SK-N-DZ (cell line): Measurements from ENCODE around the gene AFF1.
"Not testable (repeated sequence)": the region's sequence is repeated elsewhere in the genome, so short reads cannot be mapped to it uniquely, and the experiment has no call there.

ENCODE experiments used
- DNase-seq: peaks from one replicate; pipeline ENCODE4 v3.0.0-alpha.2; 2015; ENCODE audit warnings: low spot score

AFF1 gene

DNA sequence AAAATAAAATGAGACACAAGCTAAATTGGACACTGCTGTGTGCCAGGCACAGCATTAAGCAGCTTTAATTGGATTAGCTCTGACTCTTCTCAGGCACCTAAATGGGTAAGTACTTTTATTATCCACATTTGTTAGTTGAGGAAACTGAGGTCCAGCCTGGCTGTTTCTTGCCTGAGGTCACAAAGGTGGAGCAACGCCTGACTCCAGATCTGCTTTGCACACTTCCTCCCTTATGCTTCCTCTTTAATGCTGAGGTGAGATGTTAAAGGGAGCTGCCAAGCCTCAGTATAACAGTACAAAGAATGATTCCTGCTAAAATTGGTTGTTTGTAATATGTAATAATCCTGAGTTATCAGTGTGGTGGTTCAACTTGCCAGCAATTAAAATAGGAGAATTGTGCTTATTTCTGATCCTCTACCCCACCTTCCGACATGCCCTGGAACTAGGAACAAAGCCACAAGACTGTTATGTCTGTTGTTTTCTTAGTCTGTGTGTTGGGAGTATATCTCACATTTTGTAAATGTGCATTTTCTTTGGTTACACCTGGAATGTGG lies 74.4 kb downstream of the AFF1 start:
- no peak for DNase-seq

DNA sequence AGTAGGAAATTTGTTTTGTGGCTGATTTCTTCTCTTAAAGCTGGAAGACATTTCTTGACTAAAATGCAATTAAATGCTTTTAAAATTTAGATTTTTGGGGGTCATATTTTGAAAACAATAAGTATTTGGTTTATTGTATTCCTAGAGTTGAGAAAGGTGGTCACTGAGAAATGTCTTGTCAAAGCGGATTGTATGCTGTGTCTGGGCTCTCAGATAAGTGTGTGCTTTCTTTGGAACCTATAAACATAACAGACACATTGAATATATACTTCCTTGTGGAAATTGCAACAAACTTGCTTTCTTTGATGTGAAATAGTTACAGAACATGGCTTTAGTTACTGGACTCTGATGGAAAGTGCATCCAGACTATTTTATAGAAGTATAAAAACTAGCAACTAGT lies 75.4 kb downstream of the AFF1 start:
- no peak for DNase-seq

DNA sequence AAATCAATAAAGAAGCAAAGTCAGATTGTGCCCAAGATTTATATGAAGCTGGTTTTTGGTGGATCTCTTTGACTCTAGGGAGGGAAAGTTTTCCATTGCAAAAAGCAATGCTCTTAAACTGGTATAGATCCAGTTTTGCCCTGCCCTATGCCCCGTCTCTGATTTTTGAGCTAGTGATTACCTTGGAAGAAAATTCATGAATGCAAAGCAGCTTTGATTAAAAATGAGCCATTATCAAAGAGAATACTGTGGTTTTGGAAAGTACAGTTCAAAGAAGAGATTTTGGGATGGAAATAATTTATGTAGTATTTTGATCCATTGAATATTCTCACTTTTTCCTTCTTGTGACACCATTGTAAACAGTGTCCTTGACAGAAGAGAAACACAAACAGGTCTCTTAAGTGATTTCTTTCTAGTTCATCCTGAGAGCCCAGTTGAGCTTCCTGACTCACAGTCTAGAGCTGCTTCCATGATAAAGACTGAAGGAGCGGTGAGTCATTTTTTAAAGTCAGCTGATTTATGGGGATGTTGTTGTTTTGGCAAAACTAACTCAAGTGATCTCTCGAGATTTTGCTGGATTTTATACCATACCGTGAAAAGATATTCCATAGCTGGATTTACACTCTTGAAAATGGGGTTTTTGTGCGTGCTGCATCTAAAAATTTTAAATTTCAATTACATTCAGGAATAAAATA lies 76.7 kb downstream of the AFF1 start:
- DNase-seq = no peak

DNA sequence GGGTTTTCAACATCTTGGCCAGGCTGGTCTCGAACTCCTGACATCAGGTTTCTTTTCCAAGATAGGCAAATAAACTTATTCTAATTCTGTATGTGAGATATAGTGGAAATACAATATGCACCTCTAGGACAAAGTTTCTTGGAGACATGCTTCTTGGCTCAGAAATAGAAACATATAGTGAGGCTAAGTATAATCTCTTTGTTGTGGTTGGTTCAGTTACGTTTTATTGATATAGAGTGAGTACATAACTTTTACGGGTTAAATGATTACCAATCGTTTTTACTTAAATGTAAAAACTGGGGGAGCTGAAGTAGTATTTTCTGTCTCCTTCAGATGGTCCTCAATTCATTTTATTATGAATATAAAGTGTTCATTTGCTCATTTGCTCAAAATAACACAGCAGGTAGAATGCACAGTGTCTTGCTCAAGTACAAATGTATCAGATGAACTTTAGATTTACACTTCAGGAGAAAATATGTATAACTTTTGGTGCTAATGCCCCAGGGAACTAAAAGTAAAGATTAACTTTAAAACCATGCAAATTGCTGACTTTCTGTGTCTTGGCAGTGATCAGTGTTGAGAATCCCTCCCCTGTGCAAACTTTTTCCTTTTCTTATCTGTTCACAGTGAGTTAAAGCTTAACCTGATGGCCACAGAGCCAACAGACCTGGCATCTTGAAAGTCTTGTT lies 77.6 kb downstream of the AFF1 start:
- DNase-seq = no peak

DNA sequence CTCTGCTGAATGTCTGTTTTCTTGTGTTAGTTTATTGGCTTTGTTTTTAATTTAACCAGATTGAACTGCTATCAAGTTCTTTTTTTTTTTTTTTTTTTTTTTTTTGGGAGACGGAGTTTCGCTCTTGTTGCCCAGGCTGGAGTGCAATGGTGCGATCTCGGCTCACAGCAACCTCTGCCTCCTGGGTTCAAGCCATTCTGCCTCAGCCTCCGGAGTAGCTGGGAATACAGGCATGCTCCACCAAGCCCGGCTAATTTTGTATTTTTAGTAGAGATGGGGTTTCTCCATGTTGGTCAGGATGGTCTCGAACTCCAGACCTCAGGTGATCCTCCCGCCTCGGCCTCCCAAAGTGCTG lies 78.1 kb downstream of the AFF1 start:
- not testable (repeated sequence) for DNase-seq

DNA sequence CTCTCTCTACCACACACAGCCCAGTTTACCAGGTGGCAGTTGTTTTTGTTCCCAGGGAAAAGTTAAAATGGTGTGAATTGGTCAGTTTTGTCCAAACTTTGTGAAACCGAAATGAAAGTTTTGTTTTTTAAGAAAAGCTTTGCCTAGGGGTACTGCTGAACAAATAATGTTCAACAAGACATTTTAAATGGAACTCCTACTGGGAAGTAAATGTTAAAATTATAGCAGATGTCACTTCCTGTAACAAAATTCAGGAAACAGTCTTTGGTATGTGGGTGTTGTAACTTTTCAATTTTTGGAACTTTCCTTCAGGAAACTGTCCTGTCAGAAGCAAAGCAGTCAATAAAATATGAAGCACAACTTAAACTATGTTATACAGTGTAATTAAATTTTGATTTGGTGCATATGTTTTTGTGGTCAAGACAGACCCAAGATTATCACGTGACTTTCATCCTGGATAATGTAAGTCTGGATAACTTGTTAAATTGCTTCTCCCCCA lies 79.5 kb downstream of the AFF1 start:
- DNase-seq = no peak

DNA sequence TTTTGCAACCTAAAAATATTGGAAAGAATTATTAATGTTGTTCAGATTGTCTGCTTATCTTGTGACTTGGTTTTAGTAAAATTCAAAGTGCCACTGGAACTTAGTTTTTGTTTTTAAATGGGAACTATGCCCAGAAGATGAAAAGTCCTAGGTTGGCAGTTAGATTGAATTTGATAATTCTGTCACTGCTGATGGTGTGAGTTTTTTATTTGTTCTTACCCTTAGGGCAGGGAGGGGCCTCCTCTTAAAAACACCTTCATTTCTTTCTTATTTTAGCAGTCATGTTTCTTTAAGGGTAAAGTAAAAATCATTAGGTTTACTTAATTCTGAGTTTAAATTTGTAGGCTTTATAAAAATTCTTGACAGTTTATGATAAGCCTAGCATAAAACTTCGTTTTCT lies 80.6 kb downstream of the AFF1 start:
- DNase-seq = no peak

DNA sequence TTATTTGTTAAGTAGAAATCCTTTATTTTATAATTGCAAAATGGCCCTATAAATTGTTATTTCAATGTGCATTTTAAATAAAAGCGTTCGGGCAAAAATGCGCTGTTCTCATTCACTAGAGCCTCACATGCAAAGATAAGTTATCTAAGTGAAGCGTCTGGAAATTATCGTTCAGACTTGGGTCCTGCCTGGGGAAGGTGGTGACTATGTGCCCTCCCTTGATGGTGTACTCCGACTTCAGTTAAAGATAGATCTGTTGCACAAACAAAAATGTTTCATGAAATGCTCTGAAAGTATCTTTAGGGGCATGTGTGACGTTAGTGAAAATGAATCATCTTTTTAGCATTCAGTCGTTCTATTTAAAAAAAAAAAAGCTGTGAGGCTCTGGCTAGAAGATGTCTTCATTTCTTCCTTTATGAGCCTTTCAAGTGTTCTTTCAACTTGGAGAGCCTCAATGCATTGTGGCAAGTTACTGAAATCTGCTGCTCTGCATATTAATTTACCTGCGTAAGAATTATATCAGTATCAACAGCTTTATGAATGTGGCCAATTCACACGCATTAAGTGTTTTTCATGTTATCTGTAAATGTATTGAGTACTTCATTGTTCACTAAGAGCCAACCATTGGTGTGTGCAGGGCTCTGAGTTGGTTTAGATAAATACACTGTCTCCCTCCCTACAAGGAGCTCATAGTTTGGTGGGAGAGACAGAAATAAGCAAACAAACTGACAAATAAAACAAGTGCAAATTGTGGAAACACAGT lies 83.0 kb downstream of the AFF1 start:
- no peak for DNase-seq

DNA sequence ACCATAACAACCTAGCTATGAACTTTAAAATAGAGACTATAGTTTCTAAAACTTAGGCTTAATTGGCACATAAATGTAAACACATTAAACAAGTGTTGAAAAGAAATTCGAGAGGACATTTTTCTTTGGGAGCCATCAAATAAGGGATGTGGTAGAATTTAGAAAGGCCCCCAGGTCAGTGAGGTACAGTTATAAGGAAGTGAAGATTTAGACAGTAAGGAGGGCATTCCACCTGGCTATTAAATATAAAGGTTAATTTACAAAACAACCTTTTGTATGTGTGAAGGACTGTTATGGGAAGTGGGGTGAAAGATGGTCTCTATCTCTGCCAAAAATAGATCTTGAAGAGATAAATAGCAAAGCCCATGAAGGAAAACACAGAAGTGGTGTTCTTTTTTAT lies 83.9 kb downstream of the AFF1 start:
- DNase-seq = no peak

DNA sequence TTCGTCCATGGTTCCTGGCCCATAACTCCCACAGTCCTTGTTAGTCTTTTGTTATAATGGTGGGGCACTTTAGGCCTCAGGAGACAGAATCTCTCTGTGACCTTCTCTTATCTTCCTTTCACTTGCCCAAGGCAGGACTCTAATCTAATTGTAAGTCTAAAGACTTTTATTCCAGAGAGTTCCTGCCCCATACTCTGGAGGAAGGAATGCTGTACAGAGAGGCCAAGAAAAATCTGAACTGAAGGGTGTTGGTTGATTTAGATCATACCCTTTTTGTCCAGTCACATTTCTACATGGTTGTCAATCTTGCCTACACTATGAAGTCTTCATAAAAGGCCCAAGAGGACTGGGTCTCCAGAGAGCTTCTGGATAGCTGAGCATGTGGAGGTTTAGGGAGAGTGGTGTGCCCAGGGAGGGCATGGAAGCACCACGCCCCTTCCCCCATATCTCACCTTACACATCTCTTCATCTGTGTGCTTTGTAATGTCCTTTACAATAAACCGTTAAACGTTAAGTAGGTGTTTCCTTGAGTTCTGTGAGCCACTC lies 84.5 kb downstream of the AFF1 start:
- DNase-seq = no peak

DNA sequence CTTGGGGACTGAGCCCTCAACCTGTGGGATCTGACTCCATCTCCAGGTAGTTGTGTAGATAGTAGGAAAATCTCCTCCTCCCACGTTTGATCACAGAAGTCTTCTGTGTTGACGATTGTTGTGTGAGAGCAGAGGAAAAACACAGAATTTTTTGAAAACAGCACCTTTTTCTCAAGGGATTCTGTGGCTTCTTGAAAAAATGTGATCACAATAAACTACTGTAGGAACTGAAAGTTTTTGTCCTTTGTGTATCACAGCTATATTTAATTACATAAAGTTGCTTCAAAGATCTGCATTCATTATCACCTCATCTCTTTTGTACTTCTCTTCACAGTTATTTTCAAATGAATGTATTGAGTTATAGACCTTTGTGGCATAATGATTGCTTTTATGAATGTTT lies 85.1 kb downstream of the AFF1 start:
- DNase-seq = no peak

DNA sequence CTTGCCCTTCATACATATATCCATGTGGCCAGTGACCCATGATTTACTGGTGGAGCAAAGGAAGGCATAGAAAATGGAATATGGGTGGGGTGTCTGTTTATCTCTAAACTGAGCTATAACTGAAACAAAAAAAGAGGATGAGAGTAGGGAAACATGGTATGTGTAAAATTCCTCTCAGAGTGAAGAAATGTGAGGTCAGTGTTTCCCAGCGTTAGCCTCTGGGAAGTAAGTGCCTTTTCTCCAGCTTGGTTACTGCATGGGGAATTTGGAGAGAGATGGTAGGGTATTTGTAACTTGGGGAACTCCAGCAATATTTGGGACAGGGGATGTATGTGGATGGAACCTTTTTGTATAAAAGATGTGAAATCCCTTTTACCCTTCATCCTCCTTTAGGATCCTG lies 89.4 kb downstream of the AFF1 start:
- no peak for DNase-seq

DNA sequence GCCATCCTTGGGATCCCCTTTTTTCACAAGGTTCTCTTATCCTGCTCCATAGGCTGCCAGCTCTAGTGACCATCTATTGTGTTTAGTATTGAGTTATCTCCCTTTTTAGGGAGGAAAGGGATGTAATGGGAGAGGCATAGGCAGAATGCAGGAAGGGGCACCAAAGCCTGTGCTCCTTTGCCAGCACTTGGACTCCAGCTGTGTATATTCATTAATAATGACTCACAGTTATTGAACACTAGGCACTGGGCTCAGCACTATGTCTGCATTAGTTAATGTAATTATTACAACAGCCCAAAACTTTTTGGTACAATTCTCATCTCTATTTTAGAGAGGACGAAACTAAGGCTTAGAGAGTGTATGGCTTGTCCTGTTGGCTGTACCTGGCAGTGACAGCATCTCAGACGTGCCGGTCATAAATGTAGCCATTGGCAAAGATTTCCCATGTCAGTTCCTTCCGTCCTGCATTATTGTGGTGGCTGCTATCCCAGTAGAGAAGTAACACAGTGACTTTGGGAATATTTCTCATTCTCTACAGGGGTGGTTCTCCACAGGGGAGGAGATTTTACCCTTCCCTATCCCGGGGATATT lies 90.3 kb downstream of the AFF1 start:
- DNase-seq = no peak

DNA sequence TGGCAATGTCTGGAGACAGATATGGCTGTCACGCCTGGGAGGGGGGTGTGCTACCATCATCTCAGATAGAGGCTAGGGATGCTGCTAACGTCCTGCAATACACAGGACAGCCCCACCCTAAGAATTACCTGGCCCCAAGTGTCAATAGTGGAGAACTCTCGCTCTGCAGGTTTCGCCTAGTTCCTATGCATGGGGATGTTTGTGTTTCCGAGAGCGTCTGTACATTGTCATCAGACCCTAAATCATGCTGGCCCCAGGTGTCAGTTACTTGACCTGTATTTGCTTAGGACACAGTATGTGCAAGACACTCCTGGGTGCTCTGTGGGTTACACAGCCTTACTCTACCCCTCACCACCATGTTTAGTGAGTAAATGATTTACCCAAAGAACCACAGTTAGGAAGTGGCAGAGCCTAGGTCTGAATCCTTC lies 90.8 kb downstream of the AFF1 start:
- DNase-seq = no peak

DNA sequence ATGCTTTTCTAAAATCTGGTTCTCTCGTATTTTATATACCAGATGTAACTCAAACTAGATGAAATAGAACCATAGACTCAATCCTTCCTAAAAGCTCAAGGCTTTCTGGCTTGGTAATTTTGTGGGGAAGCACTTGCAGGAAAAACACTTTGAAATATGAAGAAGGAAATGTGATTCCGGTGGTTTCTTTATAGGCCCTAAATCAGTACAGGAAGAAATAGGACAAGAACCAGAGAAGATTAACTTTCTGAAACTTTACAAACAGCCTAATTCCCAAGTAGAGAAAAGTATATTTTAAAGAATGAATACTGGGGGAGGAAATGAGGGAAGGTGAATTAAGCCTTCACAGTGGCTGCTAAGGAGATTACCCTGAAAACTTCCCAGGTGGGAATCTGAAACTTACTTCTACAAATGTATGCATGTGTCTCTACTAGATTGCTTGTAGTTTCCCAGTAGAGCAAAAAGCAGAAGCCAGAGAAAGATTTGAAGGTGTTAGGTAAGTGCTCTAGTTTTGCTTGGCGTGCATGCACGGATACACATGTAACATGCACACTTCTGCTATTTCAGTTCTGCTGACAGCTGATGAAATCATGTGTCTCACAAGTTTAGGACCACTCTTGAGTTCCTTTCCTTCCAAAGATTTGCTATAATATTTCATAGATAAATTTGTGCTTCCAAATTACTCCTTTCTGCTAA lies 92.1 kb downstream of the AFF1 start:
- DNase-seq = no peak

DNA sequence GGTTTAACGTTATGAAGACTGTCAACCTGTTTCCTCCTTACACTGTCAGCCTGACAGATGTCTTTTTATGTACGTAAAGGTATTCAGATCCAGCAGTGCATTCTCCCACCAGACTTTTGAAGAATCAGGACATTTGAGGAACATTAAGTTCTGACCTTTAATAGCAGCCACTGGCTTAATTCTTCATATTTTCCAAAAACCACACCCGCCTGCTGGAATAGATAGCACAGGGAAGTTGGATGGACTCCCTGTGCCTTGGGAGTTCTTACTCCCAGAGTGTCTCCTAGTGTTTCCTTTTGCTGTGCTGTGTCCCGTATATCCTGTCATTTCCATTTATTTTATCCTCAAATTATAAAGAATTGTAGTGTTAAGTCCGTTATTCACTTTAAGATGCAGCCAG lies 94.5 kb downstream of the AFF1 start:
- DNase-seq = no peak

DNA sequence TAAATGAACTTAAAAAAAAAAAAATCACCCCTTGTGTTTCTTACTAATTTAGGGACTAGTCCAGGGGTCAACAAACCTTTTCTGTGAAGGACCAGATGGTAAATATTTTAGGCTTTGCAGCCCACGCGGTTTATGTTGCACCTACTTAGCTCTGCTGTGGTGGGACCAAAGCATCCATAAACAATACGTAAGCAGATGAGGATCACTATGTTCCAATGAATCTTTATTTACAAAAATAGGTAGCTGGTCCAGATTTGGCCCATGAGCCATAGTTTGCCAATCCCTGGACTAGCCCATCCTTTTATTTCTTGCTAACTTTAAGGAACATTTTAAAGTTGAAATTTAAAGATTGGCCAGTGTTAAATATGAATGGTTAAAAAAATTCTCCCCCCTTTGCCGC lies 95.3 kb downstream of the AFF1 start:
- DNase-seq = no peak

DNA sequence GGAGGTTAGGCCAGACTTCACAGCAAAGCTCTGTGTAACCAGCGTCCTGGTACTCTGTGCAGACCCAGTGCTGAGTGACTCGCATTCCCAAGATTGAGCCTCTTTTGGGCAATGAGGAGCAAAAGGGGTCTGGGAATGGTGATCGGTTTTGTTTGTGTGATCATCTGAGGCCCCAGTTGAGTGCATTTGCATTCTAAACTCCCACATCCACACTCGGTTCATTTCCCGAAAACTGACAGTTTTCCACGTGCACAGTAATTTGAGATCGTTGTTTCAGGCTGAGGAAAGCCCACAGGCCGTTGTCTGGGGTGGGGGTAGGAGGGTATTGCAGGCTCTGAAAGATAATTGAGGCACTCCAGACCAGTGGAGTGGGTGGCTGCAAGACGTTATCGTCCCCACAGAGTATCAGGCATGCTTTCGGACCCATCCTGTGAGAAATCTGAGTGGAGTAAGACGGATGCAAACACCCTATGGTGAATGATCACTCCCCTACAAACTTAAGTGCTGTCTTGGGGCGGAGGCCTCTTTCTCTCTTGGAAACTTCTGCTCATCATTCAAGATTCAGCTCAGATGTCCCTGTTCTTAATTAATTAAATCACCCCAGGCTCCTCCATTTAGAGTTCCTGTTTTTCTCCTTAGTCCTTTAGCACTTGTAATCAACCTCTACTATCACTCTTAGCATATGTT lies 96.1 kb downstream of the AFF1 start:
- peak; percentile 93 for DNase-seq

DNA sequence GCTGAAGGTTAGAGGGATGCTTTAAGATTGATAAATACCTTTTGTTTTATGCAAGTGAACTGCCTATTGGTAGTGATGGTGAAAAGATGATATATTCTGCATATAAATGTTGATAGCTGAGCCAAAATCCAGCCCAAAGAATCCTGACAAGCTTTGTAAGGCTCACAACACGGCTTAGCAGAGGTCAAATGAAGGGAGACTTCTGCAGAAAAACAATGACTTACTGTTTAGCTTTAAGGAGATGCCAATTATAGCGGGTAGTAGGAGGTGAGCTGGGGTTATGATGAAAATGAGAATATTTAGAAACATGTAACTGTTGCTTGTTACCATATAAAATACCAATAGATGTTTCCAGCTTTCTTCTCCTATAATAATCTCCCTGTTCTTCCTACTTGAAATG lies 97.1 kb downstream of the AFF1 start:
- DNase-seq = no peak

DNA sequence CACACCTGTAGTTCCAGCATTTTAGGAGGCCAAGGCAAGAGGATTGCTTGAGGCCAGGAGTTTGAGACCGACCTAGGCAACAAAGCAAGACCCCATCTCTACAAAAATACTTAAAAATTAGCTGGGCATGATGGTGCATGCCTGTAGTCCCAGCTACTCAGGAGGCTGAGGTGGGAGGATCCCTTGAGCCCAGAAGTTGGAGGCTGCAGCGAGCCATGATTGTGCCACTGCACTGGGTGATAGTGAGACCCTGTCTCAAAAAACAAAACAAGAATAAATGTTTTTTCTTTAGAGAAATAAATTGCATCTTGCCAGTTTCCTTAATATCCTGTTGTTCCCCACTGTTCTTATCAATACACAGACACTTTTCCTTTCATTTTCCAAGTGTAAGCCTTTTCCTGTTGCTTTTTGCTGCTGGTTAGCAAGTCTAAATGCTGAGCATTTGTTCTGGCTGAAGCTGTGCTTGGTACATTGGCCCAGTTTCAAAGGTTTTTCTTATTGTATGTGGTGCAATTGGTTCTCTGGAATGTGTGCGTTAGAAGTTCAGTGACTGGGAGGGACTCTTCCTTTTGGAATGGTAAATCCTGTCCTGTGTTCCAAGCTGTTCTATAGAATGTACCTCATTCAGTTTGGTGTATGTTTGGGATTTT lies 98.2 kb downstream of the AFF1 start:
- DNase-seq = no peak
